ENCODE results near the gene SCAF11. TPM values are rescaled to one million over a fixed set of nuclear protein-coding genes. Genes with fewer than 3 reads are reported as not detected.

SCAF11 gene
- total RNA-seq, 1 experiment from 2014 or later = 121 TPM

GRCh38 chr12:45890276-45890675 is 100.1 kb downstream of the SCAF11 start:
- ChIA-PET POLR2A (ENCODE audit: low non-redundant PET) (no interaction called here), CTCF (no interaction called here)

GRCh38 chr12:45887544-45887943 is 102.8 kb downstream of the SCAF11 start:
- no peak for TF ChIP-seq CTCF (conservative IDR thresholded peaks at IDR 0.05; ENCODE audit: low read depth, low read length)
- TF ChIP-seq EZH2 (IDR thresholded peaks at IDR 0.05; ENCODE audit: borderline replicate concordance, low read depth, low read length, poor library complexity, severe bottlenecking) = no peak
- peaks cover 11% of the 10 kb centered on the region for H3K9me3 ChIP-seq (ENCODE audit: low read depth, low read length, poor library complexity, severe bottlenecking)
- H3K4me3 ChIP-seq (ENCODE audit: low read depth, low read length, poor library complexity, severe bottlenecking) = no peak overlapping the region
- peak; percentile 12 for DNase-seq (ENCODE audit: low spot score)
- CTCF ChIA-PET = no interaction called here
- H3K36me3 ChIP-seq (ENCODE audit: insufficient read depth, low read length, poor library complexity, severe bottlenecking) = peaks cover 26% of the 10 kb centered on the region
- no TSS peak for BruUV-seq (replicated peaks)
- no peaks in the 10 kb centered on the region for H3K27me3 ChIP-seq (replicated peaks; ENCODE audit: insufficient read depth, low read depth, low read length, poor library complexity)
- peaks cover 11% of the 10 kb centered on the region for H3K4me1 ChIP-seq (ENCODE audit: insufficient read depth, low read length, poor library complexity, severe bottlenecking)
- intact Hi-C loops (cut with micrococcal nuclease; ENCODE audit: unreplicated experiment) = no loop called here
- POLR2A ChIA-PET (ENCODE audit: low non-redundant PET) = no interaction called here
- H3K27ac ChIP-seq (ENCODE audit: low read depth, low read length, poor library complexity, severe bottlenecking) = no peak overlapping the region

More at GRCh38 chr12:45890276-45890675, 100.1 kb downstream of the SCAF11 start:
- Histone ChIP-seq H3K36me3 (ENCODE audit: insufficient read depth, low read length, poor library complexity, severe bottlenecking) (peaks cover 36% of the 10 kb centered on the region), H3K27ac (ENCODE audit: low read depth, low read length, poor library complexity, severe bottlenecking) (no peak overlapping the region), H3K4me1 (ENCODE audit: insufficient read depth, low read length, poor library complexity, severe bottlenecking) (peaks cover 11% of the 10 kb centered on the region), H3K9me3 (ENCODE audit: low read depth, low read length, poor library complexity, severe bottlenecking) (peaks cover 5% of the 10 kb centered on the region), H3K27me3 (replicated peaks; ENCODE audit: insufficient read depth, low read depth, low read length, poor library complexity) (no peaks in the 10 kb centered on the region), H3K4me3 (ENCODE audit: low read depth, low read length, poor library complexity, severe bottlenecking) (no peak overlapping the region)
- BruUV-seq (replicated peaks) = no TSS peak
- no peak; the same call in 1 of the 2 replicates for TF ChIP-seq CTCF (conservative IDR thresholded peaks at IDR 0.05; ENCODE audit: low read depth, low read length)
- no peak for TF ChIP-seq EZH2 (IDR thresholded peaks at IDR 0.05; ENCODE audit: borderline replicate concordance, low read depth, low read length, poor library complexity, severe bottlenecking)
- no peak for DNase-seq (ENCODE audit: low spot score)
- intact Hi-C loops (cut with micrococcal nuclease; ENCODE audit: unreplicated experiment) = no loop called here

- CTCF ChIA-PET = no interaction called here
- peaks cover 11% of the 10 kb centered on the region for H3K4me1 ChIP-seq (ENCODE audit: insufficient read depth, low read length, poor library complexity, severe bottlenecking)
- peaks cover 11% of the 10 kb centered on the region for H3K9me3 ChIP-seq (ENCODE audit: low read depth, low read length, poor library complexity, severe bottlenecking)
- H3K4me3 ChIP-seq (ENCODE audit: low read depth, low read length, poor library complexity, severe bottlenecking) = no peak overlapping the region
- no peaks in the 10 kb centered on the region for H3K27me3 ChIP-seq (replicated peaks; ENCODE audit: insufficient read depth, low read depth, low read length, poor library complexity)
- peaks cover 26% of the 10 kb centered on the region for H3K36me3 ChIP-seq (ENCODE audit: insufficient read depth, low read length, poor library complexity, severe bottlenecking)
- no TSS peak for BruUV-seq (replicated peaks)
- TF ChIP-seq CTCF (conservative IDR thresholded peaks at IDR 0.05; ENCODE audit: low read depth, low read length) (no peak), EZH2 (IDR thresholded peaks at IDR 0.05; ENCODE audit: borderline replicate concordance, low read depth, low read length, poor library complexity, severe bottlenecking) (no peak)
- no peak overlapping the region for H3K27ac ChIP-seq (ENCODE audit: low read depth, low read length, poor library complexity, severe bottlenecking)
- intact Hi-C loops (cut with micrococcal nuclease; ENCODE audit: unreplicated experiment) = no loop called here
- POLR2A ChIA-PET (ENCODE audit: low non-redundant PET) = interaction anchor here (0.6 kb wide), 1 partner anchor 294 kb away, joined by 3 read pairs; no protein-coding TSS in a partner anchor
- no peak for DNase-seq (ENCODE audit: low spot score)
Measured at GRCh38 chr12:45886685-45887084, 103.7 kb downstream of the SCAF11 start.
